H1 (cell line): ENCODE results near the gene ZNF644. TPM values are rescaled to one million over a fixed set of nuclear protein-coding genes. Genes with fewer than 3 reads are reported as not detected.

Experiments used
- CTCF ChIA-PET: fragments of 300-600 bp; sonication (Branson Sonifier 250); formaldehyde crosslinking; loops from one replicate; lab custom pipeline; 2021; ENCODE audit not compliant: partially characterized antibody; lab: Charles Lee
- POLR2A ChIA-PET: fragments of 300-600 bp; sonication (Branson Sonifier 250); formaldehyde crosslinking; loops from one replicate; lab custom pipeline; 2021; ENCODE audit warnings: inconsistent platforms; ENCODE audit not compliant: partially characterized antibody; lab: Charles Lee
- DNase-seq, 2 experiments: peaks; one replicate each; pipeline versions ENCODE4 v3.0.0 to v3.0.0-alpha.2; 2010 to 2022; ENCODE audit warnings: low spot score in 2 of 2, low read depth in 1 of 2, mixed read lengths in 1 of 2
- FAIRE-seq: peaks from 2 replicates; lab custom pipeline; 2011; peaks lifted over from hg19 to GRCh38; lab: Jason Lieb, UNC
- H2AFZ ChIP-seq: 2 replicates; pipeline ENCODE4 v1.8.1; 2012; ENCODE audit warnings: low read length, inconsistent platforms
- H2AK5ac ChIP-seq: 2 replicates; pipeline ENCODE4 v1.6.1; 2013; ENCODE audit warnings: low read depth, low read length
- H2BK120ac ChIP-seq: replicated peaks from 2 replicates; pipeline ENCODE3; 2013; ENCODE audit warnings: low read depth, low read length, inconsistent platforms
- H2BK12ac ChIP-seq: 2 replicates; pipeline ENCODE4 v1.6.1; 2013; ENCODE audit warnings: low read depth, low read length
- H2BK15ac ChIP-seq: 2 replicates; pipeline ENCODE4 v1.6.1; 2013; ENCODE audit warnings: low read length
- H2BK20ac ChIP-seq: 2 replicates; pipeline ENCODE4 v1.6.1; 2013; ENCODE audit warnings: low read length
- H2BK5ac ChIP-seq: 2 replicates; pipeline ENCODE4 v1.6.1; 2013; ENCODE audit warnings: low read depth, low read length
- H3K14ac ChIP-seq: 2 replicates; pipeline ENCODE4 v1.6.1; 2013; ENCODE audit warnings: inconsistent platforms; ENCODE audit not compliant: insufficient read length
- H3K18ac ChIP-seq: 2 replicates; pipeline ENCODE4 v1.6.1; 2013; ENCODE audit warnings: low read length; ENCODE audit errors: extremely low read depth
- H3K23ac ChIP-seq: 2 replicates; pipeline ENCODE4 v1.6.1; 2013; ENCODE audit warnings: inconsistent platforms; ENCODE audit not compliant: insufficient read length
- H3K23me2 ChIP-seq: 2 replicates; pipeline ENCODE4 v1.6.1; 2013; ENCODE audit warnings: low read depth, low read length
- H3K27ac ChIP-seq: 2 replicates; pipeline ENCODE4 v1.6.1; 2011; ENCODE audit warnings: low read depth, low read length, inconsistent platforms
- H3K27me3 ChIP-seq, 4 experiments: replicated peaks in 1 of 4; 1 replicate in 1 of 4; 2 replicates in 3 of 4; pipeline versions ENCODE4 v1.6.1 to v1.8.1; 2011 to 2013; ENCODE audit warnings: low read length in 3 of 4, mild to moderate bottlenecking in 3 of 4, inconsistent platforms in 2 of 4, mixed read lengths in 2 of 4, moderate library complexity in 1 of 4; ENCODE audit not compliant: control insufficient read depth in 3 of 4, insufficient read depth in 3 of 4; ENCODE audit errors: extremely low read depth in 1 of 4
- H3K36me3 ChIP-seq, 4 experiments: 2 replicates each; pipeline versions ENCODE4 v1.6.1 to v1.8.1; 2011 to 2013; ENCODE audit warnings: mild to moderate bottlenecking in 4 of 4, low read length in 3 of 4, moderate library complexity in 2 of 4, control low read depth in 1 of 4, inconsistent platforms in 1 of 4; ENCODE audit not compliant: insufficient read depth in 4 of 4, control insufficient read depth in 2 of 4
- H3K4ac ChIP-seq: replicated peaks from 2 replicates; pipeline ENCODE3; 2013; ENCODE audit warnings: low read length, low read depth, mixed read lengths, inconsistent platforms; ENCODE audit not compliant: insufficient read length
- H3K4me1 ChIP-seq, 4 experiments: replicated peaks in 1 of 4; 1 replicate in 1 of 4; 2 replicates in 3 of 4; pipeline versions ENCODE4 v1.6.1 to v1.8.1; 2011 to 2013; ENCODE audit warnings: low read length in 3 of 4, inconsistent platforms in 2 of 4, mixed read lengths in 1 of 4; ENCODE audit not compliant: insufficient read depth in 4 of 4, control insufficient read depth in 3 of 4
- H3K4me2 ChIP-seq, 2 experiments: 2 replicates each; pipeline versions ENCODE4 v1.6.1 to v1.8.1; 2011 to 2013; ENCODE audit warnings: low read depth in 2 of 2, low read length in 2 of 2, control low read depth in 1 of 2, inconsistent platforms in 1 of 2, mild to moderate bottlenecking in 1 of 2; ENCODE audit not compliant: insufficient read depth in 1 of 2
- H3K4me3 ChIP-seq, 4 experiments: fragments of 200-600, 300-600 bp in 1 of 4; sonication (generic), shearing (Covaris generic), sonication (Bioruptor Twin) in 1 of 4; 2 replicates each; pipeline versions ENCODE4 v1.5.1 to v1.8.1; 2011 to 2016; ENCODE audit warnings: low read length in 4 of 4, low read depth in 3 of 4, control low read depth in 2 of 4, inconsistent platforms in 2 of 4, mild to moderate bottlenecking in 2 of 4, mixed read lengths in 1 of 4, moderate library complexity in 1 of 4; ENCODE audit not compliant: insufficient read depth in 2 of 4; ENCODE audit errors: extremely low read depth in 1 of 4
- H3K56ac ChIP-seq: replicated peaks from 2 replicates; pipeline ENCODE3; 2013; ENCODE audit warnings: low read depth, mild to moderate bottlenecking, mixed read lengths, low read length, inconsistent platforms; ENCODE audit not compliant: insufficient read length
- H3K79me1 ChIP-seq: 2 replicates; pipeline ENCODE4 v1.6.1; 2013; ENCODE audit warnings: low read depth, low read length, control low read depth
- H3K79me2 ChIP-seq, 2 experiments: 2 replicates each; pipeline versions ENCODE4 v1.6.1 to v1.8.1; 2012 to 2013; ENCODE audit warnings: low read length in 2 of 2, mild to moderate bottlenecking in 2 of 2, inconsistent platforms in 1 of 2; ENCODE audit not compliant: insufficient read depth in 2 of 2, control insufficient read depth in 1 of 2
- H3K9ac ChIP-seq, 4 experiments: replicated peaks in 1 of 4; 1 replicate in 1 of 4; 2 replicates in 3 of 4; pipeline versions ENCODE4 v1.6.1 to v1.8.1; 2011 to 2013; ENCODE audit warnings: low read depth in 3 of 4, low read length in 3 of 4, control low read depth in 2 of 4, mild to moderate bottlenecking in 2 of 4, moderate library complexity in 2 of 4, inconsistent platforms in 1 of 4; ENCODE audit errors: extremely low read depth in 1 of 4
- H3K9me3 ChIP-seq, 2 experiments: 2 replicates each; pipeline versions ENCODE4 v1.6.1 to v1.8.1; 2012 to 2013; ENCODE audit warnings: mild to moderate bottlenecking in 2 of 2, moderate library complexity in 2 of 2, control low read depth in 1 of 2, inconsistent platforms in 1 of 2, low read depth in 1 of 2, low read length in 1 of 2, mixed read lengths in 1 of 2; ENCODE audit not compliant: insufficient read depth in 2 of 2
- H4K20me1 ChIP-seq, 2 experiments: replicated peaks in 1 of 2; 2 replicates each; pipeline versions ENCODE3 to v1.8.1; 2011 to 2013; ENCODE audit warnings: inconsistent platforms in 2 of 2, low read length in 2 of 2, mild to moderate bottlenecking in 1 of 2; ENCODE audit not compliant: insufficient read depth in 2 of 2, control insufficient read depth in 1 of 2
- H4K5ac ChIP-seq: 2 replicates; pipeline ENCODE4 v1.6.1; 2013; ENCODE audit warnings: low read length, low read depth, mixed read lengths, inconsistent platforms; ENCODE audit not compliant: insufficient read length
- H4K8ac ChIP-seq: 2 replicates; pipeline ENCODE4 v1.8.0; 2013; ENCODE audit warnings: mild to moderate bottlenecking, moderate library complexity, low read length, inconsistent platforms; ENCODE audit not compliant: insufficient read depth; ENCODE audit errors: extremely low read depth
- H4K91ac ChIP-seq: replicated peaks from 2 replicates; pipeline ENCODE3; 2013; ENCODE audit warnings: low read length, mixed read lengths, inconsistent platforms; ENCODE audit not compliant: insufficient read length
- ATF3 ChIP-seq: IDR thresholded peaks from 2 replicates; pipeline ENCODE4 v1.6.1; 2011; ENCODE audit warnings: low read depth, mild to moderate bottlenecking, low read length; ENCODE audit not compliant: insufficient read depth
- BACH1 ChIP-seq: IDR thresholded peaks from 2 replicates; pipeline ENCODE4 v1.6.1; 2012; ENCODE audit warnings: low read length, improper control_type of control experiment
- CBX8 ChIP-seq: fragments of 300-800, 300-1000 bp; sonication (generic); IDR thresholded peaks from 2 replicates; pipeline ENCODE4 v1.7.1; 2016; ENCODE audit warnings: low read depth, low read length, borderline replicate concordance
- CEBPB ChIP-seq: IDR thresholded peaks from 2 replicates; pipeline ENCODE4 v1.6.1; 2012; ENCODE audit warnings: low read depth, low read length
- E2F6 ChIP-seq: IDR thresholded peaks from 2 replicates; pipeline ENCODE4 v1.6.1; 2012; ENCODE audit warnings: inconsistent platforms
- HDAC2 ChIP-seq, 2 experiments: fragments of 300-600 bp in 1 of 2; sonication (generic) in 1 of 2; IDR thresholded peaks; 2 replicates each; pipeline ENCODE4 v1.6.1; 2011 to 2012; ENCODE audit warnings: low read depth in 2 of 2, low read length in 2 of 2, mild to moderate bottlenecking in 2 of 2, moderate library complexity in 2 of 2, borderline replicate concordance in 1 of 2, inconsistent platforms in 1 of 2
- POLR2AphosphoS5 ChIP-seq: IDR thresholded peaks from 2 replicates; pipeline ENCODE4 v1.6.1; 2011; ENCODE audit warnings: low read depth, low read length
- TEAD4 ChIP-seq: IDR thresholded peaks from 2 replicates; pipeline ENCODE4 v1.6.1; 2012; ENCODE audit warnings: low read depth, low read length, inconsistent platforms, mixed read lengths
- WGBS, 2 experiments: shearing (Covaris generic) in 1 of 2; methylation state at CpG; one replicate each; pipeline versions ENCODE4 v1.1.6 to v1.1.7; 2013 to 2015; ENCODE audit warnings: low lambda C conversion rate in 2 of 2, mixed read lengths in 2 of 2, inconsistent platforms in 1 of 2, low coverage in 1 of 2, missing lambda C conversion rate in 1 of 2; ENCODE audit not compliant: insufficient replicate concordance in 2 of 2, insufficient coverage in 1 of 2, insufficient read length in 1 of 2; ENCODE audit errors: extremely low coverage in 1 of 2, missing lambda C conversion rate in 1 of 2; 5-methylcytosine and 5-hydroxymethylcytosine counted together
- polyA plus RNA-seq, 7 experiments: library from polyadenylated mRNA; depleted of rRNA in 3 of 7; stranded (reverse) in 5 of 7; unstranded in 2 of 7; fragments of >200 nt in 5 of 7; fragments of 200-250 nt in 2 of 7; gene quantifications; 1 replicate in 5 of 7; 2 replicates in 1 of 7; 4 replicates in 1 of 7; pipeline versions ENCODE4 v1.2.1 to v1.2.3, GENCODE V29; 2011 to 2013; ENCODE audit warnings: missing spikeins in 2 of 7, mixed read lengths in 2 of 7
- total RNA-seq: library from RNA; stranded (reverse); fragmentation: NEBNext Ultra II Directional; extraction: Animal tissue kit (Norgen Biotek cat#: 25700); gene quantifications from 2 replicates; pipeline ENCODE4 v1.2.1, GENCODE V29; 2021

The ZNF644 gene
- total and polyA plus RNA-seq, 2 of the 8 experiments (the other 6 are each of a cell fraction or from before 2014, with no cell fraction given) = 14.5 to 93.5 TPM

GRCh38 chr1:91054780-91055481, 33.1 kb upstream of the ZNF644 start:
- H3K14ac ChIP-seq = no peak overlapping the region
- peaks cover 1 to 12% (median 5%) of the 10 kb centered on the region in 4 experiments; a peak in 6 of 7 replicates for H3K27me3 ChIP-seq
- no peak overlapping the region for H2AFZ ChIP-seq
- H2BK15ac ChIP-seq = no peak overlapping the region
- H4K91ac ChIP-seq = no peak overlapping the region
- H4K8ac ChIP-seq = no peak overlapping the region
- H3K4me3 ChIP-seq = no peak overlapping the region
- H2BK5ac ChIP-seq = no peak overlapping the region
- no peak overlapping the region for H3K23ac ChIP-seq
- no peak overlapping the region for H2BK120ac ChIP-seq
- H4K20me1 ChIP-seq = no peaks in the 10 kb centered on the region
- FAIRE-seq = no peak
- 0 out of 2 replicates have a peak overlapping the region, but pooled peaks have one; percentile 64 for H2BK20ac ChIP-seq
- H3K9me3 ChIP-seq = no peaks in the 10 kb centered on the region
- H3K4me1 ChIP-seq = no peaks in the 10 kb centered on the region
- H2BK12ac ChIP-seq = no peak overlapping the region
- no peak overlapping the region for H4K5ac ChIP-seq
- ChIA-PET CTCF (interaction anchor here (0.9 to 2.4 kb wide), 4 partner anchors 13 to 223 kb away, joined by 4 to 8 read pairs (median 4); no protein-coding TSS in a partner anchor), POLR2A (no interaction called here)
- no peaks in the 10 kb centered on the region for H3K79me2 ChIP-seq
- 79% methylated on average over 2 of the region's 2 CpGs; no CpG with 5 or more reads in 1 of the 2 experiments for WGBS, 2 experiments
- no peak overlapping the region for H3K27ac ChIP-seq
- no peak overlapping the region for H2AK5ac ChIP-seq
- no peaks in the 10 kb centered on the region; the same call in 1 of the 2 replicates for H3K79me1 ChIP-seq
- no peak overlapping the region for H3K4me2 ChIP-seq
- H3K23me2 ChIP-seq = no peaks in the 10 kb centered on the region
- H3K18ac ChIP-seq = no peak overlapping the region
- no peak for TF ChIP-seq CBX8
- no peak for TF ChIP-seq ATF3
- TF ChIP-seq HDAC2 (IDR thresholded peaks at IDR 0.05; ENCODE audit: borderline replicate concordance in 1 of 2, low read depth in 2 of 2, low read length in 2 of 2) = no peak
- no peak for TF ChIP-seq POLR2AphosphoS5
- TF ChIP-seq BACH1 = no peak
- no peak for TF ChIP-seq TEAD4
- no peak for TF ChIP-seq E2F6
- no peak for TF ChIP-seq CEBPB
- DNase-seq = no peak
- no peak overlapping the region for H3K56ac ChIP-seq
- H3K4ac ChIP-seq = no peak overlapping the region
- no peaks in the 10 kb centered on the region for H3K36me3 ChIP-seq
- H3K9ac ChIP-seq = no peak overlapping the region
